Subcutaneous abdominal adipose tissue (tissue), 5 donors: ENCODE data around the gene KLHL6.
A peak's percentile ranks its signal among the peaks of the same experiment; 100 is the strongest.
"Not testable (repeated sequence)": the region's sequence is repeated elsewhere in the genome, so short reads cannot be mapped to it uniquely, and the experiment has no call there.

ENCODE experiments used
- H3K27ac ChIP-seq: one replicate; pipeline ENCODE4 v1.7.0; 2013; ENCODE audit warnings: low read depth, mild to moderate bottlenecking, inconsistent platforms, low read length, moderate library complexity
- H3K27me3 ChIP-seq, 5 donors: one replicate each; pipeline ENCODE4 v1.7.0; 2013; ENCODE audit warnings: low read length in 5 of 5, inconsistent platforms in 1 of 5; ENCODE audit not compliant: control insufficient read depth in 5 of 5, insufficient read depth in 4 of 5
- H3K36me3 ChIP-seq, 5 donors: one replicate each; pipeline ENCODE4 v1.7.0; 2013; ENCODE audit warnings: low read length in 5 of 5; ENCODE audit not compliant: control insufficient read depth in 5 of 5, insufficient read depth in 5 of 5
- H3K4me1 ChIP-seq, 5 donors: one replicate each; pipeline ENCODE4 v1.7.0; 2013; ENCODE audit warnings: low read length in 5 of 5, mild to moderate bottlenecking in 3 of 5, moderate library complexity in 1 of 5; ENCODE audit not compliant: control insufficient read depth in 5 of 5, insufficient read depth in 5 of 5
- H3K4me3 ChIP-seq, 5 donors: one replicate each; pipeline ENCODE4 v1.7.0; 2013; ENCODE audit warnings: low read length in 5 of 5, low read depth in 1 of 5
- H3K9ac ChIP-seq, 5 donors: one replicate each; pipeline ENCODE4 v1.7.0; 2013; ENCODE audit warnings: low read length in 5 of 5, mild to moderate bottlenecking in 4 of 5, moderate library complexity in 3 of 5
- H3K9me3 ChIP-seq, 5 donors: one replicate each; pipeline ENCODE4 v1.7.0; 2013; ENCODE audit warnings: low read length in 5 of 5; ENCODE audit not compliant: control insufficient read depth in 5 of 5
- donor health status: healthy.
- donor health status: healthy.
- donor health status: healthy.
- donor health status: healthy.
- donor health status: healthy.

Gene KLHL6

GRCh38 chr3:183570191-183570590 lies 14.7 kb upstream of the KLHL6 start:
- not testable (repeated sequence) for H3K36me3 ChIP-seq, H3K9ac ChIP-seq, H3K4me3 ChIP-seq, H3K9me3 ChIP-seq, H3K27ac ChIP-seq, H3K4me1 ChIP-seq, H3K27me3 ChIP-seq

GRCh38 chr3:183566880-183567279 lies 11.4 kb upstream of the KLHL6 start:
- no peaks in the 10 kb centered on the region for H3K36me3 ChIP-seq
- H3K9ac ChIP-seq = no peak overlapping the region
- peaks cover 0 to 18% (median 2%) of the 10 kb centered on the region in 5 donors for H3K4me1 ChIP-seq
- H3K4me3 ChIP-seq = no peak overlapping the region
- H3K27me3 ChIP-seq = no peaks in the 10 kb centered on the region
- no peak overlapping the region for H3K27ac ChIP-seq
- H3K9me3 ChIP-seq = peaks cover 0 to 6% (median 0%) of the 10 kb centered on the region in 5 donors

GRCh38 chr3:183564046-183564445 lies 8.5 kb upstream of the KLHL6 start:
- H3K36me3 ChIP-seq = no peaks in the 10 kb centered on the region
- no peak overlapping the region for H3K4me3 ChIP-seq
- no peak overlapping the region for H3K27ac ChIP-seq
- H3K4me1 ChIP-seq = peaks cover 0 to 18% (median 2%) of the 10 kb centered on the region in 5 donors
- no peaks in the 10 kb centered on the region for H3K27me3 ChIP-seq
- H3K9ac ChIP-seq = no peak overlapping the region
- H3K9me3 ChIP-seq = peaks cover 0 to 6% (median 0%) of the 10 kb centered on the region in 5 donors

GRCh38 chr3:183563536-183563874 lies 8.0 kb upstream of the KLHL6 start:
- no peak overlapping the region for H3K27ac ChIP-seq

GRCh38 chr3:183560607-183561006 lies 5.1 kb upstream of the KLHL6 start:
- peaks cover 0 to 6% (median 0%) of the 10 kb centered on the region in 5 donors for H3K9me3 ChIP-seq
- no peaks in the 10 kb centered on the region for H3K36me3 ChIP-seq
- H3K27ac ChIP-seq = no peak overlapping the region
- H3K4me1 ChIP-seq = peaks cover 0 to 25% (median 2%) of the 10 kb centered on the region in 5 donors
- H3K9ac ChIP-seq = no peak overlapping the region
- H3K27me3 ChIP-seq = no peaks in the 10 kb centered on the region
- no peak overlapping the region for H3K4me3 ChIP-seq

More at GRCh38 chr3:183563536-183563874, 8.0 kb upstream of the KLHL6 start:
- Histone ChIP-seq H3K27me3 (no peaks in the 10 kb centered on the region), H3K9me3 (peaks cover 0 to 6% (median 0%) of the 10 kb centered on the region in 5 donors), H3K9ac (no peak overlapping the region), H3K4me3 (no peak overlapping the region), H3K4me1 (peaks cover 0 to 18% (median 2%) of the 10 kb centered on the region in 5 donors), H3K36me3 (no peaks in the 10 kb centered on the region)

- H3K36me3 ChIP-seq = no peaks in the 10 kb centered on the region
- H3K27ac ChIP-seq = no peak overlapping the region
- no peak overlapping the region for H3K4me3 ChIP-seq
These were observed 3.0 kb upstream of the KLHL6 start for GRCh38 chr3:183558495-183558894.

GRCh38 chr3:183556722-183557121 lies 1.2 kb upstream of the KLHL6 start:
- Histone ChIP-seq H3K36me3 (no peaks in the 10 kb centered on the region), H3K27ac (no peak overlapping the region), H3K9ac (no peak overlapping the region), H3K9me3 (no peaks in the 10 kb centered on the region), H3K4me1 (peaks cover 0 to 28% (median 1%) of the 10 kb centered on the region in 5 donors), H3K27me3 (no peaks in the 10 kb centered on the region), H3K4me3 (no peak overlapping the region)

More at GRCh38 chr3:183558495-183558894, 3.0 kb upstream of the KLHL6 start:
- H3K27me3 ChIP-seq = no peaks in the 10 kb centered on the region
- peaks cover 0 to 6% (median 0%) of the 10 kb centered on the region in 5 donors for H3K9me3 ChIP-seq
- H3K4me1 ChIP-seq = peaks cover 0 to 27% (median 2%) of the 10 kb centered on the region in 5 donors
- H3K9ac ChIP-seq = no peak overlapping the region

- peak overlapping the region; percentile 43 for H3K27ac ChIP-seq
- H3K9me3 ChIP-seq = no peaks in the 10 kb centered on the region
- H3K36me3 ChIP-seq = no peaks in the 10 kb centered on the region
- H3K4me1 ChIP-seq = peaks cover 0 to 28% (median 1%) of the 10 kb centered on the region in 5 donors
- H3K4me3 ChIP-seq = peak overlapping the region in 1 of 5 donors; percentile 60
- H3K27me3 ChIP-seq = no peaks in the 10 kb centered on the region
- peak overlapping the region in 1 of 5 donors; percentile 51 for H3K9ac ChIP-seq
These were observed 1.1 kb downstream of the KLHL6 start for GRCh38 chr3:183554377-183554776.

GRCh38 chr3:183553334-183554026 lies 2.0 kb downstream of the KLHL6 start:
- Histone ChIP-seq H3K27ac (peak overlapping the region; percentile 43), H3K9ac (peak overlapping the region in 3 of 5 donors; percentile 28 to 51 (median 49)), H3K9me3 (no peaks in the 10 kb centered on the region), H3K36me3 (no peaks in the 10 kb centered on the region), H3K4me3 (peak overlapping the region in 4 of 5 donors; percentile 11 to 60 (median 40)), H3K27me3 (no peaks in the 10 kb centered on the region), H3K4me1 (peaks cover 0 to 28% (median 1%) of the 10 kb centered on the region in 5 donors)

GRCh38 chr3:183551930-183552329 lies 3.6 kb downstream of the KLHL6 start:
- Histone ChIP-seq H3K9ac (no peak overlapping the region), H3K27me3 (no peaks in the 10 kb centered on the region), H3K4me1 (peaks cover 0 to 33% (median 3%) of the 10 kb centered on the region in 5 donors), H3K4me3 (no peak overlapping the region), H3K36me3 (no peaks in the 10 kb centered on the region), H3K27ac (no peak overlapping the region), H3K9me3 (no peaks in the 10 kb centered on the region)
